KG1 (cell line): ENCODE data around the gene TRPM7.
"Not testable (repeated sequence)": the region's sequence is repeated elsewhere in the genome, so short reads cannot be mapped to it uniquely, and the experiment has no call there.

Experiments
- DNase-seq: peaks from one replicate; lab custom pipeline; 2025; lab: John Stamatoyannopoulos, UW

Gene TRPM7

GRCh38 chr15:50576166-50576565 is 110.4 kb downstream of the TRPM7 start:
- DNase-seq, result no peak

- not testable (repeated sequence) for DNase-seq
Measured at GRCh38 chr15:50573842-50574241, 112.8 kb downstream of the TRPM7 start.

GRCh38 chr15:50563756-50564155 is 122.8 kb downstream of the TRPM7 start:
- no peak for DNase-seq

- no peak for DNase-seq
Measured at GRCh38 chr15:50562735-50563640, 123.6 kb downstream of the TRPM7 start.

- no peak for DNase-seq
Measured at GRCh38 chr15:50558012-50558411, 128.6 kb downstream of the TRPM7 start.

GRCh38 chr15:50556642-50557371 is 129.8 kb downstream of the TRPM7 start:
- DNase-seq, result no peak

- no peak for DNase-seq
Measured at GRCh38 chr15:50552238-50552637, 134.4 kb downstream of the TRPM7 start.

- DNase-seq, result no peak
Measured at GRCh38 chr15:50549326-50549725, 137.3 kb downstream of the TRPM7 start.

GRCh38 chr15:50546566-50546965 is 140.0 kb downstream of the TRPM7 start, which contains the start of gene USP50:
TSS of gene USP50 (minus strand) at chr15:50546666. CDS start at chr15:50546525, 141 bp downstream.
- DNase-seq, result no peak

- DNase-seq, result no peak
Measured at GRCh38 chr15:50544368-50544767, 142.2 kb downstream of the TRPM7 start.

- no peak for DNase-seq
Measured at GRCh38 chr15:50543556-50543955, 143.0 kb downstream of the TRPM7 start.

- no peak for DNase-seq
Measured at GRCh38 chr15:50542887-50543210, 143.7 kb downstream of the TRPM7 start.

GRCh38 chr15:50531766-50532165 is 154.8 kb downstream of the TRPM7 start:
- DNase-seq, result no peak

- no peak for DNase-seq
Measured at GRCh38 chr15:50531163-50531562, 155.4 kb downstream of the TRPM7 start.

GRCh38 chr15:50523851-50524251 is 162.7 kb downstream of the TRPM7 start:
- no peak for DNase-seq

GRCh38 chr15:50519740-50520425 is 166.7 kb downstream of the TRPM7 start:
- no peak for DNase-seq

- no peak for DNase-seq
Measured at GRCh38 chr15:50513001-50513400, 173.6 kb downstream of the TRPM7 start.
